Neural cell (in vitro differentiated cells): ENCODE measurements around the gene ZNF226.
"Not testable (repeated sequence)": the region's sequence is repeated elsewhere in the genome, so short reads cannot be mapped to it uniquely, and the experiment has no call there.

Experiments used
- EZH2 ChIP-seq: fragments of 200-600, 300-800 bp; shearing (Covaris generic), sonication (generic); IDR thresholded peaks from 2 replicates; pipeline ENCODE4 v1.6.1; 2014; ENCODE audit warnings: antibody characterized with exemption, low read length, borderline replicate concordance, mild to moderate bottlenecking; ENCODE audit not compliant: insufficient read depth, poor library complexity, severe bottlenecking
- MXI1 ChIP-seq: fragments of 450-650 bp; conservative IDR thresholded peaks from 2 replicates; pipeline ENCODE4 v1.6.1; 2014; ENCODE audit warnings: antibody characterized with exemption, mild to moderate bottlenecking; ENCODE audit not compliant: poor library complexity, severe bottlenecking
- POLR2AphosphoS5 ChIP-seq: IDR thresholded peaks from 2 replicates; pipeline ENCODE4 v1.6.1; 2012
- REST ChIP-seq: IDR thresholded peaks from 2 replicates; pipeline ENCODE4 v1.6.1; 2012; ENCODE audit warnings: borderline replicate concordance
- TF ChIP-seq, protein P1 (sequence below): fragments of 450-650 bp; IDR thresholded peaks from 2 replicates; pipeline ENCODE4 v1.5.1; 2014; ENCODE audit warnings: antibody characterized with exemption, mild to moderate bottlenecking, moderate library complexity; ENCODE audit not compliant: poor library complexity, severe bottlenecking

DNA sequence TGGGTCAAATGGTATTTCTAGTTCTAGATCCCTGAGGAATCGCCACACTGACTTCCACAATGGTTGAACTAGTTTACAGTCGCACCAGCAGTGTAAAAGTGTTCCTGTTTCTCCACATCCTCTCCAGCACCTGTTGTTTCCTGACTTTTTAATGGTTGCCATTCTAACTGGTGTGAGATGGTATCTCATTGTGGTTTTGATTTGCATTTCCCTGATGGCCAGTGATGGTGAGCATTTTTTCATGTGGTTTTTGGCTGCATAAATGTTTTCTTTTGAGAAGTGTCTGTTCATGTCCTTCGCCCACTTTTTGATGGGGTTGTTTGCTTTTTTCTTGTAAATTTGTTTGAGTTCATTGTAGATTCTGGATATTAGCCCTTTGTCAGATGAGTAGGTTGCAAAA lies 56.4 kb downstream of the ZNF226 start:
- TF ChIP-seq EZH2, POLR2AphosphoS5, REST, MXI1: not testable (repeated sequence)
- TF ChIP-seq, protein P1, sequence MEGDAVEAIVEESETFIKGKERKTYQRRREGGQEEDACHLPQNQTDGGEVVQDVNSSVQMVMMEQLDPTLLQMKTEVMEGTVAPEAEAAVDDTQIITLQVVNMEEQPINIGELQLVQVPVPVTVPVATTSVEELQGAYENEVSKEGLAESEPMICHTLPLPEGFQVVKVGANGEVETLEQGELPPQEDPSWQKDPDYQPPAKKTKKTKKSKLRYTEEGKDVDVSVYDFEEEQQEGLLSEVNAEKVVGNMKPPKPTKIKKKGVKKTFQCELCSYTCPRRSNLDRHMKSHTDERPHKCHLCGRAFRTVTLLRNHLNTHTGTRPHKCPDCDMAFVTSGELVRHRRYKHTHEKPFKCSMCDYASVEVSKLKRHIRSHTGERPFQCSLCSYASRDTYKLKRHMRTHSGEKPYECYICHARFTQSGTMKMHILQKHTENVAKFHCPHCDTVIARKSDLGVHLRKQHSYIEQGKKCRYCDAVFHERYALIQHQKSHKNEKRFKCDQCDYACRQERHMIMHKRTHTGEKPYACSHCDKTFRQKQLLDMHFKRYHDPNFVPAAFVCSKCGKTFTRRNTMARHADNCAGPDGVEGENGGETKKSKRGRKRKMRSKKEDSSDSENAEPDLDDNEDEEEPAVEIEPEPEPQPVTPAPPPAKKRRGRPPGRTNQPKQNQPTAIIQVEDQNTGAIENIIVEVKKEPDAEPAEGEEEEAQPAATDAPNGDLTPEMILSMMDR, result not testable (repeated sequence)
